Smooth muscle cell (in vitro differentiated cells): ENCODE data around the gene ELMO1. TPM values are rescaled to one million over a fixed set of nuclear protein-coding genes. Genes with fewer than 3 reads are reported as not detected.

Experiments
- DNase-seq: peaks from one replicate; lab custom pipeline; 2025; ENCODE audit not compliant: unreplicated experiment; lab: John Stamatoyannopoulos, UW
- H2AFZ ChIP-seq: fragments of 200-600 bp; sonication (generic); 2 replicates; pipeline ENCODE4 v1.6.0; 2016; ENCODE audit warnings: antibody characterized with exemption, low read depth, mild to moderate bottlenecking
- H3F3A ChIP-seq: fragments of 200-600 bp; sonication (generic); 2 replicates; pipeline ENCODE4 v1.6.0; 2017; ENCODE audit warnings: antibody characterized with exemption, low read depth
- H3K27ac ChIP-seq: fragments of 200-600 bp; sonication (generic); 2 replicates; pipeline ENCODE4 v1.5.1; 2016; ENCODE audit warnings: low read depth, mild to moderate bottlenecking
- H3K27me3 ChIP-seq: fragments of 200-600 bp; sonication (generic); 2 replicates; pipeline ENCODE4 v1.6.1; 2016; ENCODE audit warnings: low read depth, mild to moderate bottlenecking
- H3K36me3 ChIP-seq: fragments of 200-600 bp; sonication (generic); 2 replicates; pipeline ENCODE4 v1.5.1; 2016; ENCODE audit warnings: low read depth
- H3K4me1 ChIP-seq: fragments of 200-600 bp; sonication (generic); 2 replicates; pipeline ENCODE4 v1.5.1; 2016; ENCODE audit warnings: low read depth
- H3K4me2 ChIP-seq: fragments of 200-600 bp; sonication (generic); 2 replicates; pipeline ENCODE4 v1.6.0; 2016; ENCODE audit warnings: mild to moderate bottlenecking
- H3K4me3 ChIP-seq: fragments of 200-600 bp; sonication (generic); 2 replicates; pipeline ENCODE4 v1.5.1; 2016; ENCODE audit warnings: mild to moderate bottlenecking
- H3K79me2 ChIP-seq: fragments of 200-600 bp; sonication (generic); 2 replicates; pipeline ENCODE4 v1.6.0; 2016; ENCODE audit warnings: low read depth, mild to moderate bottlenecking
- H3K9ac ChIP-seq: fragments of 200-600 bp; sonication (generic); 2 replicates; pipeline ENCODE4 v1.6.0; 2016; ENCODE audit warnings: low read depth
- H3K9me3 ChIP-seq: fragments of 200-600 bp; sonication (generic); replicated peaks from 2 replicates; pipeline ENCODE4 v1.5.1; 2016; ENCODE audit warnings: low read depth
- H4K20me1 ChIP-seq: fragments of 200-600 bp; sonication (generic); 2 replicates; pipeline ENCODE4 v1.6.0; 2016; ENCODE audit warnings: low read depth
- WGBS: methylation state at CpG from one replicate; pipeline ENCODE4 v1.1.7; 2016; ENCODE audit warnings: low lambda C conversion rate; 5-methylcytosine and 5-hydroxymethylcytosine counted together
- polyA plus RNA-seq: library from polyadenylated mRNA; unstranded; fragments of >200 nt; fragmentation: Nextera tagmentation; extraction: Ambion mirVana; gene quantifications from 2 replicates; pipeline ENCODE4 v1.2.1, GENCODE V29; 2016
- total RNA-seq: library from RNA; depleted of rRNA; stranded (reverse); fragments of >200 nt; gene quantifications from 2 replicates; pipeline ENCODE4 v1.2.3, GENCODE V29; 2014
- TF ChIP-seq, protein P1 (sequence below): fragments of 200-600 bp; sonication (generic); IDR thresholded peaks from 2 replicates; pipeline ENCODE4 v1.5.1; 2017; ENCODE audit warnings: borderline replicate concordance, mild to moderate bottlenecking, antibody characterized with exemption; ENCODE audit not compliant: insufficient read depth, poor library complexity, severe bottlenecking

Gene ELMO1
- total and polyA plus RNA-seq, 2 experiments from 2014 or later, result 8.2 to 36.0 TPM

DNA sequence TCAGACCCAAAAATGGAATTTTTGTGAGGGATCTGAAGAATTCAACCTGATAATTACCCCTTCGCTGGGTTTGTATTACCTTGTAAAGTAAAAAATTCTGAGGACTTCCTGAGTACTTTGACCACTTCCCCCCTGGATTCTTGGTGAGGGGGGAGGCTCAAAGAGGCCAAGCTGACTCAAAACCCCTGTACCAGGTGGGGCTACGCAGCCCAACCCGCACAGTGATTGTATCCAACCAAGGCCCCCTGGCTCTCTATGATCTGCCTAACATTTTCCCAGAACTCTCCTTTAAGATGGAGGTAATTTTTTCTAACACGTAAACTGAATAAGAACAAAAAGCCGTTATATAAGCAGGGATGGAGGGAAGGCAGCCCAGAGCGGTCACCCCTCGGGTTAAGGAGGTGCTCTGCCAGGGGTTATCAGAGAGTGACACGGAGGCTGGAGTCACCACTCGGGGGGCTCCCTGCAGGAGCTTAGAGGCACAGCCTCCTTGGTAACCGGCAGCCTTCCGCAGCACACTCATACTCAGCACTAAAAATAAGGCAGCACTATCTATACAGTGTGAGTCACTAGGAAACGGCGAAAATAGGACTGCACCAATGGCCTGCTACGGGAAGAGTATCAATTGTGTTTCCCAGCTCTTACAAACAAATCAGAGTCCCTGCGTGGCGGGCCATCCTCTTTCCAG is 255.4 kb downstream of the ELMO1 start:
- Histone ChIP-seq H3F3A (peaks cover 4% of the 10 kb centered on the region), H3K9ac (no peak overlapping the region), H3K4me1 (no peaks in the 10 kb centered on the region), H3K27me3 (no peaks in the 10 kb centered on the region), H3K27ac (peak overlapping the region; percentile 59), H4K20me1 (no peaks in the 10 kb centered on the region), H3K79me2 (no peaks in the 10 kb centered on the region), H3K4me3 (peak overlapping the region; percentile 18), H3K36me3 (no peaks in the 10 kb centered on the region), H3K9me3 (no peaks in the 10 kb centered on the region), H2AFZ (peak overlapping the region; percentile 75), H3K4me2 (peak overlapping the region; percentile 83)
- DNase-seq, result no peak
- TF ChIP-seq, protein P1, sequence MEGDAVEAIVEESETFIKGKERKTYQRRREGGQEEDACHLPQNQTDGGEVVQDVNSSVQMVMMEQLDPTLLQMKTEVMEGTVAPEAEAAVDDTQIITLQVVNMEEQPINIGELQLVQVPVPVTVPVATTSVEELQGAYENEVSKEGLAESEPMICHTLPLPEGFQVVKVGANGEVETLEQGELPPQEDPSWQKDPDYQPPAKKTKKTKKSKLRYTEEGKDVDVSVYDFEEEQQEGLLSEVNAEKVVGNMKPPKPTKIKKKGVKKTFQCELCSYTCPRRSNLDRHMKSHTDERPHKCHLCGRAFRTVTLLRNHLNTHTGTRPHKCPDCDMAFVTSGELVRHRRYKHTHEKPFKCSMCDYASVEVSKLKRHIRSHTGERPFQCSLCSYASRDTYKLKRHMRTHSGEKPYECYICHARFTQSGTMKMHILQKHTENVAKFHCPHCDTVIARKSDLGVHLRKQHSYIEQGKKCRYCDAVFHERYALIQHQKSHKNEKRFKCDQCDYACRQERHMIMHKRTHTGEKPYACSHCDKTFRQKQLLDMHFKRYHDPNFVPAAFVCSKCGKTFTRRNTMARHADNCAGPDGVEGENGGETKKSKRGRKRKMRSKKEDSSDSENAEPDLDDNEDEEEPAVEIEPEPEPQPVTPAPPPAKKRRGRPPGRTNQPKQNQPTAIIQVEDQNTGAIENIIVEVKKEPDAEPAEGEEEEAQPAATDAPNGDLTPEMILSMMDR, result no peak
- 47% methylated on average over 16 of the region's 16 CpGs for WGBS

DNA sequence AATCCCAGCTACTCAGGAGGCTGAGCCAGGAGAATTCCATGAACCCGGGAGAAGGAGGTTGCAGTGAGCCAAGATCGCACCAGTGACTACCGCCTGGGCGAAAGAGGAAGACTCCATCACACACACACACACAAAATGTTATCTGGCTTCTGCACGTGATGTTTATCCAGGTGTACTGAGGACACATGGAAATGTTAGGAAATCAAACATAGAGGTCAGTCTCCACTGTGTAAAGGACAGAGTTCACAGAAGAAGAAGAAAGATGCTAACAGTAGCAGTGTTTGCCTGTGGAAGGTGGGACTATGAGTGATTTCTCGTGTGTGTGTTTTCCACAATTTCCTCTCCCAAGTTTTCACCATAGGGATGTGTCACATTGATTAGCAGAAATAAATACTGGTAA is 256.9 kb downstream of the ELMO1 start:
- no peak for DNase-seq
- no peaks in the 10 kb centered on the region for H3K79me2 ChIP-seq
- WGBS, result 95% methylated on average over 6 of the region's 6 CpGs
- H3K36me3 ChIP-seq, result no peaks in the 10 kb centered on the region
- no peak overlapping the region for H3K4me2 ChIP-seq
- no peak overlapping the region for H3K27ac ChIP-seq
- no peak overlapping the region for H3K9ac ChIP-seq
- H3F3A ChIP-seq, result peaks cover 4% of the 10 kb centered on the region
- H3K9me3 ChIP-seq, result no peaks in the 10 kb centered on the region
- H3K27me3 ChIP-seq, result no peaks in the 10 kb centered on the region
- no peaks in the 10 kb centered on the region for H3K4me1 ChIP-seq
- TF ChIP-seq, protein P1, result no peak
- no peaks in the 10 kb centered on the region for H4K20me1 ChIP-seq
- H2AFZ ChIP-seq, result no peak overlapping the region
- H3K4me3 ChIP-seq, result no peak overlapping the region

DNA sequence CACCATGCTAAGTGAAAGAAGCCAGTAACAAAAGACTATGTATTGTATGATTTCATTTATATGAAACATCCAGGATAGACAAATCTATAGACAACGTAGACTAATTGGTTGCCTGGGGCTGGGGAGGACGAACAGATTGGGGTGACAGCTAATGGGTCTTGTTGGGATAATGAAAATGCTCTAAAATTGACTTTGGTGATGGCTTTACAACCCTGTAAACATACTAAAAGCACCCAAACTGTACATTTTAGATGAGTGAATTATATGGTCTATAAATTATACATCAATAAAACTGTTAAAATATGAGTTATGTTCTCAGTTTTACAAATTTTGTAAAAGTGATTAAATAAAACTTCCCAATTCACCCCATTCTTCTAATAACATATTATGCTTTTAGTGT is 261.5 kb downstream of the ELMO1 start:
- Histone ChIP-seq H4K20me1 (no peaks in the 10 kb centered on the region), H3K9me3 (no peaks in the 10 kb centered on the region), H2AFZ (no peak overlapping the region), H3K36me3 (no peaks in the 10 kb centered on the region), H3K4me3 (no peak overlapping the region), H3F3A (no peaks in the 10 kb centered on the region), H3K27ac (no peak overlapping the region), H3K79me2 (no peaks in the 10 kb centered on the region), H3K9ac (no peak overlapping the region), H3K27me3 (no peaks in the 10 kb centered on the region), H3K4me2 (no peak overlapping the region), H3K4me1 (no peaks in the 10 kb centered on the region)
- WGBS, result 71% methylated on average over 2 of the region's 2 CpGs
- DNase-seq, result no peak
- TF ChIP-seq, protein P1, result no peak

DNA sequence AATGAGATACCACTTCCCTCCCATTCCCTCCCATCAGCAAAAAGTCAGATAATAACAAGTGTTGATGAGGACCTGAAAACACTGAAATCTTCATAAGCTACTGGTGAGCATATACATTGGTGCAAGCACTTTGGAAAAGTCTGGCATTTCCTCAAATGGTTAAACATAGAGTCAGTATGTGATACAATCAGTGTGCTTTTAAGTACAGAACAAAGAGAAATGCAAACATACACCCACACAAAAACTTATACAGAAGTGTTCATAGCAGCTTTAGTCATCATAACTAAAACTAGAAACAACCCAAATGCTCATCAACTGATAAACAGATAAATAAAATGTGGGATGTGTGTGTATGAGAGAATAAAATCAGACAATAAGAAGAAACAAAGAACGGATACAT is 261.9 kb downstream of the ELMO1 start:
- Histone ChIP-seq H3F3A (no peaks in the 10 kb centered on the region), H3K9ac (no peak overlapping the region), H3K27ac (no peak overlapping the region), H3K79me2 (no peaks in the 10 kb centered on the region), H3K4me1 (no peaks in the 10 kb centered on the region), H3K27me3 (no peaks in the 10 kb centered on the region), H2AFZ (no peak overlapping the region), H3K36me3 (no peaks in the 10 kb centered on the region), H3K4me3 (no peak overlapping the region), H3K9me3 (no peaks in the 10 kb centered on the region), H4K20me1 (no peaks in the 10 kb centered on the region), H3K4me2 (no peak overlapping the region)
- WGBS, result 92% methylated on average over 1 of the region's 1 CpG
- no peak for DNase-seq
- TF ChIP-seq, protein P1, result no peak
